Smooth muscle cell (in vitro differentiated cells): Measurements from ENCODE around the gene TRPC3. TPM values are rescaled to one million over a fixed set of nuclear protein-coding genes. Genes with fewer than 3 reads are reported as not detected.

Source experiments
- DNase-seq: peaks from one replicate; lab custom pipeline; 2025; ENCODE audit not compliant: unreplicated experiment; lab: John Stamatoyannopoulos, UW
- H2AFZ ChIP-seq: fragments of 200-600 bp; sonication (generic); 2 replicates; pipeline ENCODE4 v1.6.0; 2016; ENCODE audit warnings: antibody characterized with exemption, low read depth, mild to moderate bottlenecking
- H3F3A ChIP-seq: fragments of 200-600 bp; sonication (generic); 2 replicates; pipeline ENCODE4 v1.6.0; 2017; ENCODE audit warnings: antibody characterized with exemption, low read depth
- H3K27ac ChIP-seq: fragments of 200-600 bp; sonication (generic); 2 replicates; pipeline ENCODE4 v1.5.1; 2016; ENCODE audit warnings: low read depth, mild to moderate bottlenecking
- H3K27me3 ChIP-seq: fragments of 200-600 bp; sonication (generic); 2 replicates; pipeline ENCODE4 v1.6.1; 2016; ENCODE audit warnings: low read depth, mild to moderate bottlenecking
- H3K36me3 ChIP-seq: fragments of 200-600 bp; sonication (generic); 2 replicates; pipeline ENCODE4 v1.5.1; 2016; ENCODE audit warnings: low read depth
- H3K4me1 ChIP-seq: fragments of 200-600 bp; sonication (generic); 2 replicates; pipeline ENCODE4 v1.5.1; 2016; ENCODE audit warnings: low read depth
- H3K4me2 ChIP-seq: fragments of 200-600 bp; sonication (generic); 2 replicates; pipeline ENCODE4 v1.6.0; 2016; ENCODE audit warnings: mild to moderate bottlenecking
- H3K4me3 ChIP-seq: fragments of 200-600 bp; sonication (generic); 2 replicates; pipeline ENCODE4 v1.5.1; 2016; ENCODE audit warnings: mild to moderate bottlenecking
- H3K79me2 ChIP-seq: fragments of 200-600 bp; sonication (generic); 2 replicates; pipeline ENCODE4 v1.6.0; 2016; ENCODE audit warnings: low read depth, mild to moderate bottlenecking
- H3K9ac ChIP-seq: fragments of 200-600 bp; sonication (generic); 2 replicates; pipeline ENCODE4 v1.6.0; 2016; ENCODE audit warnings: low read depth
- H3K9me3 ChIP-seq: fragments of 200-600 bp; sonication (generic); replicated peaks from 2 replicates; pipeline ENCODE4 v1.5.1; 2016; ENCODE audit warnings: low read depth
- H4K20me1 ChIP-seq: fragments of 200-600 bp; sonication (generic); 2 replicates; pipeline ENCODE4 v1.6.0; 2016; ENCODE audit warnings: low read depth
- CTCF ChIP-seq: fragments of 200-600 bp; sonication (generic); IDR thresholded peaks from 2 replicates; pipeline ENCODE4 v1.5.1; 2017; ENCODE audit warnings: borderline replicate concordance, mild to moderate bottlenecking, antibody characterized with exemption; ENCODE audit not compliant: insufficient read depth, poor library complexity, severe bottlenecking
- WGBS: methylation state at CpG from one replicate; pipeline ENCODE4 v1.1.7; 2016; ENCODE audit warnings: low lambda C conversion rate; 5-methylcytosine and 5-hydroxymethylcytosine counted together
- polyA plus RNA-seq: library from polyadenylated mRNA; unstranded; fragments of >200 nt; fragmentation: Nextera tagmentation; extraction: Ambion mirVana; gene quantifications from 2 replicates; pipeline ENCODE4 v1.2.1, GENCODE V29; 2016
- total RNA-seq: library from RNA; depleted of rRNA; stranded (reverse); fragments of >200 nt; gene quantifications from 2 replicates; pipeline ENCODE4 v1.2.3, GENCODE V29; 2014

Gene TRPC3
- total and polyA plus RNA-seq, 2 experiments from 2014 or later = 0.17 to 0.36 TPM

- Histone ChIP-seq H3K36me3 (no peaks in the 10 kb centered on the region), H3K79me2 (no peaks in the 10 kb centered on the region), H3K9me3 (no peaks in the 10 kb centered on the region), H3K4me2 (no peak overlapping the region), H2AFZ (no peak overlapping the region), H3K27me3 (peaks cover 18% of the 10 kb centered on the region), H3K9ac (no peak overlapping the region), H3K27ac (no peak overlapping the region), H3F3A (no peaks in the 10 kb centered on the region), H4K20me1 (no peaks in the 10 kb centered on the region), H3K4me1 (no peaks in the 10 kb centered on the region), H3K4me3 (no peak overlapping the region)
- 95% methylated on average over 1 of the region's 1 CpG for WGBS
- no peak for TF ChIP-seq CTCF
- no peak for DNase-seq
These were observed 43.5 kb downstream of the TRPC3 start for GRCh38 chr4:121908346-121908745.

- H3K9me3 ChIP-seq = no peaks in the 10 kb centered on the region
- H3K4me3 ChIP-seq = no peak overlapping the region
- WGBS = 62% methylated on average over 4 of the region's 4 CpGs
- no peaks in the 10 kb centered on the region for H3K4me1 ChIP-seq
- H3K9ac ChIP-seq = no peak overlapping the region
- TF ChIP-seq CTCF = peak; percentile 67
- no peaks in the 10 kb centered on the region for H3F3A ChIP-seq
- no peak overlapping the region for H3K4me2 ChIP-seq
- no peak overlapping the region for H2AFZ ChIP-seq
- DNase-seq = no peak
- no peak overlapping the region for H3K27ac ChIP-seq
- no peaks in the 10 kb centered on the region for H3K36me3 ChIP-seq
- H4K20me1 ChIP-seq = no peaks in the 10 kb centered on the region
- peaks cover 27% of the 10 kb centered on the region for H3K27me3 ChIP-seq
- no peaks in the 10 kb centered on the region for H3K79me2 ChIP-seq
These were observed 51.5 kb downstream of the TRPC3 start for GRCh38 chr4:121900132-121900983.

GRCh38 chr4:121898150-121898549 lies 53.7 kb downstream of the TRPC3 start:
- H3F3A ChIP-seq = no peaks in the 10 kb centered on the region
- 39% methylated on average over 6 of the region's 6 CpGs for WGBS
- H3K27ac ChIP-seq = no peak overlapping the region
- H2AFZ ChIP-seq = no peak overlapping the region
- H3K4me2 ChIP-seq = no peak overlapping the region
- no peaks in the 10 kb centered on the region for H3K9me3 ChIP-seq
- DNase-seq = no peak
- no peaks in the 10 kb centered on the region for H3K4me1 ChIP-seq
- no peaks in the 10 kb centered on the region for H3K79me2 ChIP-seq
- no peaks in the 10 kb centered on the region for H3K36me3 ChIP-seq
- TF ChIP-seq CTCF = no peak
- H3K27me3 ChIP-seq = peaks cover 43% of the 10 kb centered on the region
- no peak overlapping the region for H3K9ac ChIP-seq
- H4K20me1 ChIP-seq = no peaks in the 10 kb centered on the region
- no peak overlapping the region for H3K4me3 ChIP-seq

GRCh38 chr4:121888134-121888533 lies 63.7 kb downstream of the TRPC3 start:
- no peak for TF ChIP-seq CTCF
- Histone ChIP-seq H3F3A (no peaks in the 10 kb centered on the region), H3K36me3 (no peaks in the 10 kb centered on the region), H3K4me1 (no peaks in the 10 kb centered on the region), H3K9me3 (no peaks in the 10 kb centered on the region), H3K4me2 (no peak overlapping the region), H3K27me3 (peaks cover 10% of the 10 kb centered on the region), H4K20me1 (no peaks in the 10 kb centered on the region), H3K27ac (no peak overlapping the region), H2AFZ (no peak overlapping the region), H3K9ac (no peak overlapping the region), H3K4me3 (no peak overlapping the region), H3K79me2 (no peaks in the 10 kb centered on the region)
- WGBS = 97% methylated on average over 1 of the region's 1 CpG
- no peak for DNase-seq
